Keratinocyte (primary cell): ENCODE measurements around the gene CIT. TPM values are rescaled to one million over a fixed set of nuclear protein-coding genes. Genes with fewer than 3 reads are reported as not detected.

Source experiments
- DNase-seq: peaks from one replicate; pipeline ENCODE4 v3.0.0-alpha.2; 2011; ENCODE audit warnings: low read depth, missing footprints, low spot score
- FAIRE-seq: peaks from 2 replicates; lab custom pipeline; 2011; peaks lifted over from hg19 to GRCh38; lab: Jason Lieb, UNC
- H2AFZ ChIP-seq: 2 replicates; pipeline ENCODE4 v1.6.0; 2012; ENCODE audit warnings: low read length, control low read depth, inconsistent platforms; ENCODE audit not compliant: control insufficient read depth
- H3K27ac ChIP-seq: 2 replicates; pipeline ENCODE4 v1.5.1; 2011; ENCODE audit warnings: low read length; ENCODE audit not compliant: control insufficient read depth, insufficient read depth
- H3K27me3 ChIP-seq: 3 replicates; pipeline ENCODE4 v1.6.0; 2011; ENCODE audit warnings: low read length; ENCODE audit not compliant: control insufficient read depth, insufficient read depth; ENCODE audit errors: extremely low read depth
- H3K36me3 ChIP-seq, 2 experiments: 2 replicates in 1 of 2; 3 replicates in 1 of 2; pipeline ENCODE4 v1.5.1; 2011; ENCODE audit warnings: low read length in 2 of 2, mild to moderate bottlenecking in 1 of 2; ENCODE audit not compliant: control insufficient read depth in 2 of 2, insufficient read depth in 2 of 2; ENCODE audit errors: extremely low read depth in 1 of 2
- H3K4me1 ChIP-seq: 3 replicates; pipeline ENCODE4 v1.5.1; 2011; ENCODE audit warnings: low read length; ENCODE audit not compliant: control insufficient read depth, insufficient read depth; ENCODE audit errors: extremely low read depth
- H3K4me2 ChIP-seq: 3 replicates; pipeline ENCODE4 v1.6.0; 2011; ENCODE audit warnings: low read depth, low read length; ENCODE audit not compliant: control insufficient read depth, insufficient read depth; ENCODE audit errors: extremely low read depth
- H3K4me3 ChIP-seq, 3 experiments: fragments of 200-600 bp in 1 of 3; sonication (generic) in 1 of 3; 2 replicates in 2 of 3; 3 replicates in 1 of 3; pipeline ENCODE4 v1.5.1; 2011 to 2016; ENCODE audit warnings: low read length in 3 of 3, mild to moderate bottlenecking in 3 of 3, control low read depth in 2 of 3, inconsistent platforms in 1 of 3, low read depth in 1 of 3, mixed read lengths in 1 of 3, mixed run types in 1 of 3, moderate library complexity in 1 of 3; ENCODE audit not compliant: control insufficient read depth in 2 of 3, insufficient read depth in 2 of 3; ENCODE audit errors: extremely low read depth in 1 of 3
- H3K79me2 ChIP-seq: 2 replicates; pipeline ENCODE4 v1.6.0; 2012; ENCODE audit warnings: low read length; ENCODE audit not compliant: control insufficient read depth, insufficient read depth
- H3K9ac ChIP-seq: 3 replicates; pipeline ENCODE4 v1.6.0; 2011; ENCODE audit warnings: low read length; ENCODE audit not compliant: control insufficient read depth, insufficient read depth; ENCODE audit errors: extremely low read depth
- H3K9me1 ChIP-seq: 3 replicates; pipeline ENCODE4 v1.6.0; 2011; ENCODE audit warnings: low read length; ENCODE audit not compliant: control insufficient read depth, insufficient read depth; ENCODE audit errors: extremely low read depth
- H3K9me3 ChIP-seq: 2 replicates; pipeline ENCODE4 v1.5.1; 2012; ENCODE audit warnings: low read depth, low read length; ENCODE audit not compliant: control insufficient read depth
- H4K20me1 ChIP-seq: 3 replicates; pipeline ENCODE4 v1.6.0; 2011; ENCODE audit warnings: low read length; ENCODE audit not compliant: control insufficient read depth, insufficient read depth; ENCODE audit errors: extremely low read depth
- EZH2 ChIP-seq: IDR thresholded peaks from one replicate; pipeline ENCODE4 v1.6.1; 2012; ENCODE audit warnings: inconsistent platforms, mild to moderate bottlenecking, low read length, moderate library complexity
- dilution Hi-C: fragments of 300-500 bp; cut with MboI; formaldehyde crosslinking; loops from one replicate; pipeline ENCODE4 v1.7.0; 2020; ENCODE audit warnings: low sequenced_read_pairs; ENCODE audit not compliant: extremely low pct_ligation_motif_present
- polyA plus RNA-seq, 5 experiments: library from polyadenylated mRNA; depleted of rRNA in 3 of 5; stranded (reverse) in 3 of 5; stranded (forward) in 1 of 5; unstranded in 1 of 5; fragments of >200 nt; gene quantifications; 1 replicate in 1 of 5; 2 replicates in 3 of 5; 3 replicates in 1 of 5; pipeline versions ENCODE4 v1.2.1 to v1.2.3, GENCODE V29; 2011 to 2012; ENCODE audit warnings: missing spikeins in 2 of 5, low read depth in 1 of 5, low replicate concordance in 1 of 5
- TF ChIP-seq, protein P1 (sequence below), 3 experiments: IDR thresholded peaks in 1 of 3; conservative IDR thresholded peaks in 1 of 3; optimal IDR thresholded peaks in 1 of 3; 2 replicates in 2 of 3; 3 replicates in 1 of 3; pipeline versions ENCODE3 to v1.5.1; 2011; ENCODE audit warnings: low read length in 3 of 3, mild to moderate bottlenecking in 3 of 3, moderate library complexity in 2 of 3, control low read depth in 1 of 3, inconsistent platforms in 1 of 3; ENCODE audit not compliant: insufficient read depth in 2 of 3; ENCODE audit errors: extremely low read depth in 1 of 3

CIT gene
- polyA plus RNA-seq, 1 donor (not counting 4 experiments of a cell fraction or from before 2014, with no cell fraction given): 6.2 TPM

GRCh38 chr12:119838826-119839600 is 38.1 kb downstream of the CIT start:
- FAIRE-seq (no peak), DNase-seq (no peak)
- Histone ChIP-seq H2AFZ (no peak overlapping the region), H3K36me3 (no peaks in the 10 kb centered on the region), H3K79me2 (no peaks in the 10 kb centered on the region), H3K4me1 (peaks cover 7% of the 10 kb centered on the region), H4K20me1 (no peaks in the 10 kb centered on the region), H3K9me3 (no peaks in the 10 kb centered on the region), H3K27me3 (no peaks in the 10 kb centered on the region), H3K4me3 (no peak overlapping the region), H3K9me1 (no peaks in the 10 kb centered on the region), H3K4me2 (no peak overlapping the region), H3K9ac (no peak overlapping the region), H3K27ac (no peak overlapping the region)
- TF ChIP-seq, protein P1, sequence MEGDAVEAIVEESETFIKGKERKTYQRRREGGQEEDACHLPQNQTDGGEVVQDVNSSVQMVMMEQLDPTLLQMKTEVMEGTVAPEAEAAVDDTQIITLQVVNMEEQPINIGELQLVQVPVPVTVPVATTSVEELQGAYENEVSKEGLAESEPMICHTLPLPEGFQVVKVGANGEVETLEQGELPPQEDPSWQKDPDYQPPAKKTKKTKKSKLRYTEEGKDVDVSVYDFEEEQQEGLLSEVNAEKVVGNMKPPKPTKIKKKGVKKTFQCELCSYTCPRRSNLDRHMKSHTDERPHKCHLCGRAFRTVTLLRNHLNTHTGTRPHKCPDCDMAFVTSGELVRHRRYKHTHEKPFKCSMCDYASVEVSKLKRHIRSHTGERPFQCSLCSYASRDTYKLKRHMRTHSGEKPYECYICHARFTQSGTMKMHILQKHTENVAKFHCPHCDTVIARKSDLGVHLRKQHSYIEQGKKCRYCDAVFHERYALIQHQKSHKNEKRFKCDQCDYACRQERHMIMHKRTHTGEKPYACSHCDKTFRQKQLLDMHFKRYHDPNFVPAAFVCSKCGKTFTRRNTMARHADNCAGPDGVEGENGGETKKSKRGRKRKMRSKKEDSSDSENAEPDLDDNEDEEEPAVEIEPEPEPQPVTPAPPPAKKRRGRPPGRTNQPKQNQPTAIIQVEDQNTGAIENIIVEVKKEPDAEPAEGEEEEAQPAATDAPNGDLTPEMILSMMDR (optimal IDR thresholded peaks at IDR 0.05 in 1 of 3, IDR thresholded peaks at IDR 0.05 in 1 of 3, conservative IDR thresholded peaks at IDR 0.05 in 1 of 3; ENCODE audit: extremely low read depth in 1 of 3, insufficient read depth in 2 of 3, low read length in 3 of 3): no peak
- no peak for TF ChIP-seq EZH2
- dilution Hi-C loops: no loop called here

DNA sequence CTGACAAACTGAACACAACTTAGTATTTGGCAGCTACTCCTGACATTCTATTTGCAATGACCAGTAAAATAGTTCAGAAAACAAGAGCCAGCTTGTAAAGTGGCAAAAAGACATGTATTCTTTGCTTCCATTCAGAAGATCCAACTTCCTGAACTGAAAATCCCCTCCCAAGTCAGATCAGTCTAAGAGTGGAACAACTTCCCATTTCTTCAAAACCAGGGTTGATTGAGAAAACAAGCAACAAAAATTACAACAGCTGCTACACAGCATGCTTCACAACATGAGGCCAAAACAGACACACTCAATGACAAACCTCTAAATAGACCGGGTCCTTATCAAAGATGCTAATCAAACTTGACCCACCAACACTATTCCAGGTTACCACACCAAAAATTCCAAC is 40.3 kb downstream of the CIT start:
- TF ChIP-seq, protein P1 (optimal IDR thresholded peaks at IDR 0.05 in 1 of 3, IDR thresholded peaks at IDR 0.05 in 1 of 3, conservative IDR thresholded peaks at IDR 0.05 in 1 of 3; ENCODE audit: extremely low read depth in 1 of 3, insufficient read depth in 2 of 3, low read length in 3 of 3): no peak
- H3K27me3 ChIP-seq: no peaks in the 10 kb centered on the region
- H3K9me1 ChIP-seq: no peaks in the 10 kb centered on the region
- H3K9ac ChIP-seq: no peak overlapping the region
- H3K4me1 ChIP-seq: peaks cover 7% of the 10 kb centered on the region
- no peaks in the 10 kb centered on the region for H4K20me1 ChIP-seq
- dilution Hi-C loops: no loop called here
- no peaks in the 10 kb centered on the region for H3K9me3 ChIP-seq
- FAIRE-seq: peak; percentile 49
- no peak overlapping the region for H3K27ac ChIP-seq
- peak overlapping the region; percentile 10 for H2AFZ ChIP-seq
- DNase-seq: no peak
- peaks cover 0 to 6% of the 10 kb centered on the region in 2 experiments for H3K36me3 ChIP-seq
- H3K4me2 ChIP-seq: no peak overlapping the region
- H3K4me3 ChIP-seq: no peak overlapping the region
- no peaks in the 10 kb centered on the region for H3K79me2 ChIP-seq
